GM19397 (cell line): Measurements from ENCODE around the gene GNGT1.
"Not testable (repeated sequence)": the region's sequence is repeated elsewhere in the genome, so short reads cannot be mapped to it uniquely, and the experiment has no call there.

Experiments used
- ATAC-seq: cut with Tn5 transposase; IDR thresholded peaks from one replicate; pipeline ENCODE4 v1.9.1; 2021; ENCODE audit warnings: mild to moderate bottlenecking, moderate library complexity; ENCODE audit not compliant: unreplicated experiment

The GNGT1 gene

GRCh38 chr7:93902777-93903423, 3.5 kb upstream of the GNGT1 start:
- no peak for ATAC-seq

- no peak for ATAC-seq
These were observed 4.0 kb downstream of the GNGT1 start for GRCh38 chr7:93910076-93910994.

- not testable (repeated sequence) for ATAC-seq
These were observed 4.9 kb downstream of the GNGT1 start for GRCh38 chr7:93911242-93911641.

- not testable (repeated sequence) for ATAC-seq
These were observed 5.3 kb downstream of the GNGT1 start for GRCh38 chr7:93911661-93912060.

- no peak for ATAC-seq
These were observed 6.8 kb downstream of the GNGT1 start for GRCh38 chr7:93913197-93913596.

- ATAC-seq = no peak
These were observed 8.3 kb downstream of the GNGT1 start for GRCh38 chr7:93914581-93915066.

- ATAC-seq = not testable (repeated sequence)
These were observed 9.0 kb downstream of the GNGT1 start for GRCh38 chr7:93915206-93915842.

GRCh38 chr7:93915888-93916287, 9.5 kb downstream of the GNGT1 start:
- not testable (repeated sequence) for ATAC-seq

- not testable (repeated sequence) for ATAC-seq
These were observed 9.9 kb downstream of the GNGT1 start for GRCh38 chr7:93916315-93916714.

GRCh38 chr7:93920496-93921182, 14.3 kb downstream of the GNGT1 start:
- no peak for ATAC-seq

GRCh38 chr7:93921186-93921585, 14.8 kb downstream of the GNGT1 start:
- ATAC-seq = no peak

- peak; percentile 86 for ATAC-seq
These were observed 15.5 kb downstream of the GNGT1 start, which contains the start of gene GNG11 for GRCh38 chr7:93921607-93922566. GNG11 (plus strand) TSS chr7:93921735; CDS start chr7:93922138, 403 bp downstream.

- no peak for ATAC-seq
These were observed 16.9 kb downstream of the GNGT1 start for GRCh38 chr7:93923296-93923695.

- ATAC-seq = no peak
These were observed 17.6 kb downstream of the GNGT1 start for GRCh38 chr7:93923942-93924341.

- no peak for ATAC-seq
These were observed 20.4 kb downstream of the GNGT1 start for GRCh38 chr7:93926800-93927199.

GRCh38 chr7:93927585-93927984, 21.2 kb downstream of the GNGT1 start:
- no peak for ATAC-seq

GRCh38 chr7:93931655-93932054, 25.3 kb downstream of the GNGT1 start:
- ATAC-seq = no peak

GRCh38 chr7:93933156-93933555, 26.8 kb downstream of the GNGT1 start:
- ATAC-seq = no peak

GRCh38 chr7:93935102-93935501, 28.7 kb downstream of the GNGT1 start:
- ATAC-seq = no peak

- ATAC-seq = no peak
These were observed 31.5 kb downstream of the GNGT1 start for GRCh38 chr7:93937818-93938217.
